Measurements from ENCODE around the gene GALNT11.

Gene GALNT11

GRCh38 chr7:152120210-152120609 lies 94.7 kb downstream of the GALNT11 start:
- DNase-seq (ENCODE audit: low spot score) = no peak

- DNase-seq (ENCODE audit: low spot score) = no peak
Observed at GRCh38 chr7:152120776-152121175, 95.3 kb downstream of the GALNT11 start.

GRCh38 chr7:152121432-152121831 lies 96.0 kb downstream of the GALNT11 start:
- no peak for DNase-seq (ENCODE audit: low spot score)

DNA sequence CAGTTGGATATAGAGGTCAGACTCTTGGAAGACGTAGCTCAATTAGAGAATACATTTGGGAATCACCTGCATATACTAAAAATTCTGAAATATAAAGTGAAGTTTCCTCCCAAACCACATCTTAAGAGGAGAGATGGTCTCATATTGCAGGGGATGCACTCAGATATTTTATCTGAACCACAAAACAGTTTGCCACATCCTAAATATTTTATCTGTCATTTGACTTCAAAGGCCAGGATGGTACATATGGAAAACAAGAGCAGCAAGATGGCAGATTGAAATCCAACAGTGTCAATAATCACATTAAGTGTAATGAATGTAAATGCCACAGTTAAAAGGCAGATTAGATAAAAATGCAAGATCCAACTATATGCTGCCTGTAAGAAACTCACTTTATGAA lies 97.1 kb downstream of the GALNT11 start:
- no peak for DNase-seq (ENCODE audit: low spot score)

DNA sequence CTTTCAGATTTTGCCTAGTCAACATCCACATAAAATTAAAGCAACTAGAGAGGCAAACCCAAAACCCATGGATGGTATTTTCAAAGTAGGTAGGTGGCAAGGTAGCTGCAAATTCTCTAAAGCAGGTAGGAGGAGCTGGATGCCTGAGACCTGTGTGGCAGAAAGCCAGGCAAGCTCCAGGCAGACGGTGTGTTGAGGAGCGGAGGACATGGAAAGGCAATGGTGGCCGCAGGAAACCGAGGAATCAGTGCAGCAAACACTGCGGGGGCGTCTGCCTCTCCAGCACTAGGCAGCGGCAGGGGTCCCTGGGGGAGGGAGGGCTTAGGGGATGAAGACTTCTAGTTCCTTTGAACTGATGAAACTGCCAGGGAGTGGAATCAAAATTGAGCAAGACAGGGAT lies 101.3 kb downstream of the GALNT11 start:
- no peak for DNase-seq (ENCODE audit: low spot score)

GRCh38 chr7:152127229-152127628 lies 101.8 kb downstream of the GALNT11 start:
- DNase-seq (ENCODE audit: low spot score) = no peak

DNA sequence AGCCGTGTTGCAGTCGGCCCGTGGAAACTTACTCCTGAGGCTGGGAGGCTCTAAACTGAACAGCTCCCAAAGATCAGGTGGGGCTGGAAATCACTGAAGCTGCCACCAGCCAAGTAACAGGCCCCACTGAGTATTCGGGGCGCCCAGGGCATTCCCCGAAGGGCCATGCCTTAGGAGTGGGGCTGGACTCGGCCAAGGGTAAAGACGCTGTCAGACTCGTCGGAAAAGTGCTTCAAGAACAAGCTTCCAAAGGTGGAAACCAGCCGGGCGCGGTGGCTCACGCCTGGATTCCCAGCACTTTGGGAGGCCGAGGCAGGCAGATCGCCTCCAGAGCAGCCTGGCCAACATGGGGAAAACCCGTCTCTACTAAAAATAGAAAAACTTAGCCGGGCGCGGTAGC lies 102.8 kb downstream of the GALNT11 start:
- DNase-seq (ENCODE audit: low spot score) = no peak

- no peak for DNase-seq (ENCODE audit: low spot score)
Observed at GRCh38 chr7:152128741-152129461, 103.4 kb downstream of the GALNT11 start.

- DNase-seq (ENCODE audit: low spot score) = no peak
Observed at GRCh38 chr7:152129682-152130081, 104.2 kb downstream of the GALNT11 start.

DNA sequence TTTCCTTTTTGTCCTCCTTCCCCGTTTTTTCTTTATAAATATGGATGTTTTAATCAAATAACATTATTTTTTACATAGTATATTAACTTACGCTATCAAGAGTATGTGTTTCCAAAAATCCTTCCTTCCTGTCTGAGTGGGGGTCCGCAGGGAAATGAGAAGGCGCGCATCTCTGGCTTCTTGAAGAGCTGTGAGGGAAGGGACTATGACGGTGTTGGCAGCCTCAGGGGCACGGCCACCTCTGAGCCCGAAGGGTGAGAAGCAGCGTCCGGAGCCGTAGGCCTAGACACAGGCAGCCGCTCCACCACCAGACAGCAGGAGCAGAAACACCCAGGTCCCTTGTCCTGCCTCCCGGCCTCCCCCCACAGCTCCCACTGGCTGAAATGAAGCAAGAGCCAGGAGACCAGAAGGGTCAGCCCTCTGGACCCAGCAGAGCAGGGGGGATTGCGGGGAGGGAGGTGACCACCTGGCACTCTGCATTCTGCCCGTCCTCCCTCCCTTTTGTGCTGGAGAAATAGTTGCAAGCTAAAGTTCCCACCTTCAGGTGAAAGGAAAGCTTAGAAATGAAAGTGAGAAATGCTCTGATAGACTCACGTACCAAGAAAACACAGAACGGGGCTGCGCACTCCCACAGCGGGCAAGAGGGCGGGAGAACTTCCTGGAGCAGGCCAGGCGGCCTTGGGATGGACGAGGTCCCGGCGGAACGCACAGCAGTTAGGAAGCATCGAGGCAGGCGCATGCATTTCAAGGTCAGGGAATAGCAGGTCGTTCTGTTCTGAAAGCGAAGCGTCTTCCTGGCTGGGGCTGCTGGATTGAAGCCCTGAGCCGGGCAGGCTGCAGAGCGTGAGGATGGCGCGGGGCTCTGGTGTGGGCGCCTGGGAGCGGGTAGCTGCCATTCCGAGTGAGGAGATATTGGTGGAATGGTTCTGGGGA lies 105.5 kb downstream of the GALNT11 start:
- DNase-seq (ENCODE audit: low spot score) = no peak

DNA sequence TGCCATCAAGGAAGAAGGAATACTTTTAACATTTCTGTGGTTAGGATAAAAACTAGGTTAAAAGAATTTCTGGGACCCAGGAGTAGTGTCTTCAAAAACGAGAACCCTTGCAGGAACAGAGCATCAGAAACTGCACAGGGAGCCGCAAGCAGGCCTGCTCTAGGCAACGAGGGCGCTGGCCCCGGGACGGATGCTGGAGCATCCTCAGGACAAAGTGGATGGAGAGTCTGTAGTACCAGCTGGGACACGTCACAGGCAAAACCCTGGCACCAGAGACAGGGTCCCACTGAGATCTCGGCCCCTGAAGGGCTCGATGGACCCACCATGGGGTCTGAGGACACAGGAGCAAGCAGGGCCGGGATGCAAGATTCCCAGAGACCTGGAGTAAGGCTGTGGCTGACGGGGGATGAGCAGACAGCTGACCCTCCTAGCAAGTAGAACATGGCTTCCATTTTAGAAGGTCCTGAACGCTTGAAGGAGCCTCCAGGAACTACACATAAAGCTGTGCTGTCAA lies 106.6 kb downstream of the GALNT11 start:
- DNase-seq (ENCODE audit: low spot score) = no peak

DNA sequence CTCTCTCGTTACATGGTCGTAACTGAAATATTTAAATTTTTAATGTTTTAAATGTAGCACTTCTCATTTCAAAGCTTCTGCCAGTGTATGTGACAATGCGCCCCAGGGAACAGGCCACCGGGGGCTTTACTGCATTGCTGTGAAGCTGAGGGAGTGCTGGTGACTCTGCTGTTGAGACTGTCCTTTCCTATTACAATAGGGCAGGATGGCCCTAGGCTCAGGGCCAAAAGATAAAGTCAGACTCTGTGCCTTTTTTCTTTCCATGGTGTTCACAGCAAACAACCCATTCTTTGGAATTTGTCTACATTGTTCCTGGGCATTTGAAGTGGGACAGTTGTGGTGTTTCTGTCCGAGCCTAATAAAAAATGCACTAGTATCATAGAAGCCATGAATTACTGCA lies 107.3 kb downstream of the GALNT11 start:
- DNase-seq (ENCODE audit: low spot score) = no peak

DNA sequence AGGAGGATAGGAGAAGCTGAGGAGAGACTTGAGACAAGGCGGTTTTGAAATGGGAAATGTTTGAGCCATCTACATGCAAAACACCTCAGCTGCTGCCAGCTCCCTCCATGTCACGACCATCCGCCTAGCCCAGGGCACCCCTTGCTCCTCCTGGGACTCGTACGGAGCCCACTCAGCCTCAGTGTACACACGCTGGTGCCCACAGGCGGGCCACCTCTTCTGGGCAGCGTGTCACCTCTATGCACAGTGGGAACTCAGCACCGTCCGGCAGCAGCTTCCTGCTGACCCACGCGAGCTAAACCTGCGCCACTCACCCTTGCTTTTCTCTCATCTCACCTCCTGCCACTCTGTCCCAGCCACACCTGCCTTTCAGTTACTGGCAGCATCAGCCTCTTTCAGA lies 108.3 kb downstream of the GALNT11 start:
- DNase-seq (ENCODE audit: low spot score) = no peak

DNA sequence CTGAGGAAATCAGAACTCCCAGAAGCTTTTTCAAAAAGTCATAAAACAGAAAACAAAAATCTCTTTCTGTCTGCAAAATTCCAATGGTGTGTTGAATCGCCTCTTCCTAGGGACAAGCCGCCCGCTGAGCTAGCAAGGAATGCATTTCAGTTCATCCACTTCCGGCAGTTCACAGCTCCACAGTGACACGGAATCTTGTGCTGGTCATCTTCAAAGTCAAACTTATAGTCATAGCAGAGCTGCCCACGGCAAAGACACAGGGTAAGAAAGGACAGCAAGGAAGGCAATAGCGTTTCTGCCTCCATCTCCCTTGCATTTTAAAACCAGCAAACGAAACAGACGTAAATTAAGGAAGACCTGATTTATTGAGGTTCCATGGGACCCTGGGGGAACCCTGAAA lies 111.2 kb downstream of the GALNT11 start:
- no peak for DNase-seq (ENCODE audit: low spot score)

- no peak for DNase-seq (ENCODE audit: low spot score)
Observed at GRCh38 chr7:152137476-152138025, 112.1 kb downstream of the GALNT11 start.

DNA sequence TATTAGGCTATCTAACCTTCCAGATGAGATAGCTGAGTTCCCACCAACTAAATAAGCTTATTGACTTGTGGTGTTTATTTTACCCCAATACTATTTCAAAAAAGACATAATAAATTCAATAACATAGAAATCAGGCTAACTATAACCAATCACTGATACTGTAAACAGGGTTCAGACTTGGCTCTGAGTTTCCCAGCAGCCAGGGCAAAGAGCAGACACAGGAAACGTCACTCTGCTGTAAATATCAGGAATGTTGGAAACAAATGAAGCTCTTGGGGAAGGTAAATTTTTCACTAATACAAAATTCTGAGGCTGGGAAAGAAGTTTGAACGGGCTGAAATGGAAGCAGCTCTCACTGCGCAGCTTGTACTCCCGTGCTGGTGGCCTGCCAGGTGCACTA lies 114.6 kb downstream of the GALNT11 start:
- DNase-seq (ENCODE audit: low spot score) = no peak

- no peak for DNase-seq (ENCODE audit: low spot score)
Observed at GRCh38 chr7:152140560-152140959, 115.1 kb downstream of the GALNT11 start.

GRCh38 chr7:152142976-152143595 lies 117.6 kb downstream of the GALNT11 start:
- DNase-seq (ENCODE audit: low spot score) = no peak

- DNase-seq (ENCODE audit: low spot score) = peak; percentile 51
Observed at GRCh38 chr7:152144557-152145245, 119.2 kb downstream of the GALNT11 start.

- peak; percentile 30 for DNase-seq (ENCODE audit: low spot score)
Observed at GRCh38 chr7:152145853-152146466, 120.5 kb downstream of the GALNT11 start.

DNA sequence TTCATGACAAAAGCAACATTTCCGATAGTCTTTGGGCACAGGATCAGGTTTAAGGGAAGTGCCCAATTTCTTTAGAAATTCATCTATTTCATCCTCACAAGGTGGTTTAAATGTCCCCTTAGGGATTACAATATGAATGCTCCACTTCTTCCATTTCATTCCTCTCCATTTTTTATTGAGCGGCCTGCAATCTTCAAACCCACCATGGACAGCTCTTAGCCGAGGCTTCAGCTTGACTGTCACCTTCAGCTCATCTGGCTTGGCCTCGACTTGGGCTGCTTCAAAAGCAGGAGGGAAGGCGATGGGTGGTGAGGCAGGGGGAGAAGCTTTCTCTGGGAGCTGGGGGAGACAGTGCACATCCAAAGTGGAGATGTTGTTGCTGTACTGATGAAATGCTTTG lies 123.2 kb downstream of the GALNT11 start:
- no peak for DNase-seq (ENCODE audit: low spot score)

Data from activated CD4-positive, alpha-beta T cell treated with anti-CD3 and anti-CD28 coated beads, Interleukin-2, Interleukin-4, amounts not matched to agents 100 ng/mL and 50 ng/mL, durations not matched to agents 16 hours and 8 hours (primary cell).